Measurements from ENCODE around the gene COL23A1.
"Not testable (repeated sequence)": the region's sequence is repeated elsewhere in the genome, so short reads cannot be mapped to it uniquely, and the experiment has no call there.

Gene COL23A1

DNA sequence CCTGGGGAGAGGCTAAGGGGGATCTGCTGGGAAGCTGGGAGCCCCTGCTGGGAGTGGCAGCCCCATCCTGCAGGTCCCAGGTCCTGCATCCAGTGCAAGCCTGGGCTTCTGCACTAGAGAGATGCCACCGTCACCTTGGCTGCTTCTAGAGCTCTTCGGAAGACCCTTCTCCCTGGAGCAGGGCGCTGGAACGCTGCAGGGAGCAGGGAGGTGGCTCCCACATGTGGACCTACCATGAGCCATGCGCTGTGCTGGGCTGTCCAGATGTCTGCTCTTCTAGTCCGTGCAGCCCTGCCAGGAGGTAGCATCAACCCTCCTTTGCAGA lies 266.7 kb downstream of the COL23A1 start:
- DNase-seq (ENCODE audit: low read depth in 2 of 2), result no peak

DNA sequence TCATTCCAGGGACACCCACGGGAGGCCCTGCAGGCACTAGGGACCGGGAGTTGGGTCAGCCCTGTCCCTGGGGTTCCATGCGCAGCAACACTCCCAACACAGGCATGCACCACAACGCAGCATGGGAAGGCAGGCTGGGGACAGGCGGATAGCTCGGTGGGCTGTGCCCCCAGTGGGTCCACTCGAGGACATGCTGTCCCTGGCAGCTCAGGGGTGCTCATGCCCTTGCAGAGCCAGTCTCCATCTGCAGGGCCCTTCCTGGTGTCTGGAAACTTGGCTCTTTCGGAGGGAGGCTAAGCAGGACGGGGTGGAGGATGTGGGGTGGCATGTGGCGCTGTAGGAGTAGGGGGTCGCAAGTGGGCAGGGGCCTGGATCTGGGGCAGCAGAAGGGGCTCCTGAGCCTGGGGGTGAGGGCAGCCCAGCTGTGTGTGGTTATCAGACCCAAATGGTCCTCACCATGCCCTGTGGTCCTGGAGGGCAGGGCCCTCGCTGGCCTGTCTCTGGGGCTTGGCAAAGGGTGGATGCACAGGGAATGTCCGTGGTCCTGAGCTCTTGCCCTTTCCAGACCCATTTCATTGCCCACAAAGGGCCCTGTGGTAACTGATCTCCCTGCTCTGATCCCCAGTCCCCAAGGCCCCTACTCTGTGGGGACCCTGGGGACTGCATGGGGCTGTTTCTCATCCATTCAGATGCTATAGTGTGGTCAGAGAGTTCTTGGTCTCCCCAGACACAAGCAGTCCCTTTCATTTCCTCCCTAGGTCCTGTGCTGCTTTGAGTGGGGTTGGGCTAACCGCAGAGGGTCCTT lies 267.3 kb downstream of the COL23A1 start:
- DNase-seq (ENCODE audit: low read depth in 2 of 2), result no peak

GRCh38 chr5:178320281-178320855 lies 269.8 kb downstream of the COL23A1 start:
- DNase-seq (ENCODE audit: low read depth in 2 of 2), result no peak

- no peak for DNase-seq (ENCODE audit: low read depth in 2 of 2)
These were observed 270.6 kb downstream of the COL23A1 start for GRCh38 chr5:178319541-178320041.

GRCh38 chr5:178318893-178319292 lies 271.3 kb downstream of the COL23A1 start:
- DNase-seq (ENCODE audit: low read depth in 2 of 2), result no peak

GRCh38 chr5:178318382-178318781 lies 271.8 kb downstream of the COL23A1 start:
- DNase-seq (ENCODE audit: low read depth in 2 of 2), result no peak

- DNase-seq (ENCODE audit: low read depth in 2 of 2), result not testable (repeated sequence)
These were observed 272.5 kb downstream of the COL23A1 start for GRCh38 chr5:178317727-178318126.

- DNase-seq (ENCODE audit: low read depth in 2 of 2), result no peak
These were observed 275.0 kb downstream of the COL23A1 start for GRCh38 chr5:178314961-178315820.

DNA sequence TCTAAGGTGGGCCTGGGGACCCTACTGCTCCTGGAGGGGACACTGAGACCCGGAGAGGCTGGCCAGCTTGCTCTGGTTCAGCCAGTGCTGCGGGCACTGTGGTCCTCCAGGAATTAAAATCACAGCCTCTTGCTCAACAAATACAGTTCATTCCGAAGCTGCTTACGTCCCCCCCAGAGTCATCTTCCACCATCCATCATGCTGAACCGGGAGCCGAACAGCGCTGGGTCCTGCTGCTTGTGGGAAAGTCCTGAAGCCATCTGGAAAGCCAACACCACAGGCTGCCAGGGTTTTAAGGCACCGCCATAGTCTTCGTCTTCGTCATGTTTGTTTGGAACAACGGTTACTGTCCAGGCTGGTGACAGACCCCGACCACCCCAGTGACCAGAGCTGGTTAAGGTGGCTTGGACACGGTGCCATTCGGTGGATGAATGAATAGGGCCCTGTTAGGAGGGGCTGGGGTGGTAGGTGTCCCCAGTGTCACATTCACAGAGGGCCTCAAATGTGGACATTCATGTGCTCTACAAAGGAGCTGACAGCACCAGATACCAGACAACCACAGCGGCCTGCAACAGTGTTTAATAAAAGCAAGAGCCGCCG lies 276.0 kb downstream of the COL23A1 start:
- DNase-seq (ENCODE audit: low read depth in 2 of 2), result no peak

DNA sequence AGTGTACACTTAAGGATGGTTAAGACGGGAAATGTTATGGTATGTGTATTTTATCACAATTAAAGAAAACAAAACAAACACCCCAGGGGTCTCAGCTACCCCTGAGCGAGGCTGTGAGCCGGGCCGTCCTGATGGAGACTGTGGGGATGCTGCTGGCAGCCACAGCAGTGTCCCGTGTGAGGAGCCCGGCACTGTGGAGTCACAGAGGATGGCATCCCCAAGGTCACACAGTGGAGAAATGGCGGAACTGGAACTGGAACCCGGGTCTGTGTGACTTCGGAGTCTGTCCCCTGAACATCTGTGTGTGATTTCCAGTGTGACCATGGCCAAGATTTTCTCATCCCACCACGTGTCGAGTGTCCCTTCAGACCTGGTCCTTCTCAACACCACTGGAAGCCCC lies 276.9 kb downstream of the COL23A1 start:
- DNase-seq (ENCODE audit: low read depth in 2 of 2), result no peak

DNA sequence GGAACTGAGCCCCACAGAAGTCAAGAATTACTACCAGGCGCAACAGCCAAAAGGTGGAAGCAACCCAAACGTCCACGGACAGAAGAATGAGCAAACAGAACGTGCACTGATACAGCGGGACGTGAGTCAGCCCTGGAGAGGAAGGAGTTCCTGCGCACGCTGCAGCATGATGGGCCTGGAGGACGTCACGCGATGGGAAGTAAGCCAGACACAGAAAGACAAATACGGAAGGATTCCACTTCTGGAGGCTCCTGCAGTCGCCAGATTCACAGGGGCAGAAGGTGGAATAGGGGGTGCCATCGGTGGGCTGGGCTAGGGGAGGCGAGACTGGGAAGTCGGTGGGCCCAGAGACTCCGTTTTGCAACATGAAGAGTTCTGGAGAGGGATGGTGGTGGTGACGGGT lies 277.3 kb downstream of the COL23A1 start:
- DNase-seq (ENCODE audit: low read depth in 2 of 2), result no peak

- DNase-seq (ENCODE audit: low read depth in 2 of 2), result no peak
These were observed 279.9 kb downstream of the COL23A1 start for GRCh38 chr5:178310130-178310865.

DNA sequence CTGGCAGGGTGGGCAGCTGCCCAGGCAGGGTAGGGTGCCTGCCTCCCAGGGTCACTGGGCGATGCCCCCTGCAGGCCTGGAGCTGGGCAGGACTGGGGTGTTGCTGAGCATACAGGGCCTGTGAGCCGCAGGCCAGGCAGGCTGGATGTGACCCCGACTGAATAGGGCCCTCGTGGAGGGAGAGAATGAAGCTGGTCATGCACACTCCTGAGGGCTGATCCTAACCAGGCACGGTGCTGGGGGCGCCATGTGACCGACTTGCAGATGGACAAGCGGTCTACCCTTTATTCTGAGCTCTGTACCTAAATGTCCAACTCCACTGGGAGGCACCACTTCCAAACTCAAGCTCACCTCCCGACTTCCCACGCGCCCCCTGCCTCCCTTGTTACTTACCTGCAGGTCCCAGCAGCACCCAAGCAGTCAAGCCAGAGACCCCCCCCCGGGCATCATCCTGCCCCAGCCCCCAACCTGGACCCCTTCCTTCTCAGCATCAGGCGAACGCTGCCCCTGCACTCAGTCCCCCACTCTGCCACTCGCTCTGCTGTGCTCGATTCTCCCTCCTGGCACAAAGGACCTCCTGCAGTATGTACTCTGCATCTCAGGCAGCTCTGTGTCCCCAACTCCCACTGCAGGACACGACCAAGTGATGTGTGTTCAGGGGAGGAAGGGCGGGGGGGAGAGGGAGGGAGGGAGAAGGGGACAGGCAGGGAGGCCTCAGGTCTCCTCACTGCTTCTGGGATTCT lies 280.8 kb downstream of the COL23A1 start:
- DNase-seq (ENCODE audit: low read depth in 2 of 2), result no peak

- DNase-seq (ENCODE audit: low read depth in 2 of 2), result no peak
These were observed 281.6 kb downstream of the COL23A1 start for GRCh38 chr5:178308541-178309092.

GRCh38 chr5:178307267-178308045 lies 282.7 kb downstream of the COL23A1 start:
- no peak for DNase-seq (ENCODE audit: low read depth in 2 of 2)

- DNase-seq (ENCODE audit: low read depth in 2 of 2), result no peak
These were observed 283.6 kb downstream of the COL23A1 start for GRCh38 chr5:178306430-178307225.

GRCh38 chr5:178305801-178306200 lies 284.4 kb downstream of the COL23A1 start:
- no peak for DNase-seq (ENCODE audit: low read depth in 2 of 2)

DNA sequence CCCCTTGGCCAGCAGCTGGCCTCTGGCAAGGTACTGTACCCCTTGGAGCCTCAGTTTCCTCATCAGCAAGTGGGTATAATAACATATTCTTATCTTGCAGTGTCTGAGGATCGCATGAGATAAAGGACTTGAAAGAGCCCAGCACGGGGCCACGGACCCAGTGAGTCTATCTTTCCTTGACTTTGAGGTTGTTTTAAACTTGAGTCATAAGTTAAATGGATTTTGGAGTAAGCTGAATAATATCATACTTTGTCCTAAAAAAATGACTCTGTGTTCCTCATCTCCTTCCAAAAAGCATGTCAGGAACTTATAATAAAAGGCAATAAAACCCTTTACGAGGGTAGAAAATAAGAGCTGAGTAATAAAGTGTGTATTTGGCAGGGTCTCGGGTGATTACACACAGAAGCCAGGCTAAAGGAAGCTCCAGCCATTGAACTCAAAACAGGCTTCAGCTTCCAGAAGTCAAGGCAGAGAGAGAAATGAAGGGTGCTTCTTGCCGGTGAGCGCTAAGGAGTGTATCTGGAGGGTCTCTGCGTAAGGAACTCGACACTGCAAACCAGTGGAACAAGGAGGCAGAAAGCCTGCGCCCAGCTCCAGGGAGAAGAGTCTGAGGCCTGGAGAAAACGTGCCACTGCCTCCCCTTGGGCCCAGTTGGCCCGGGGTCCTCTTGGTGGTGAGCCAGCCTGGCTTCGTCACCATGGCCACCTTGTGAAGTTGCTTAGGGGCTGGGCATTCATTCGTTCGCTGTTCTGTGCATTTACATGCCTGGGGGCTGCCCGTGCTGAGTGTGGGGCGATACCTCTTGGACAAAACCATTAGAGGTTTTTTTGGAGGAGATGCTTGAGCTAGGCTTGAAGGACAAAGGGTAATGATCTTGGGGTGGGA lies 285.2 kb downstream of the COL23A1 start:
- DNase-seq (ENCODE audit: low read depth in 2 of 2), result no peak
